Osteocyte (in vitro differentiated cells): ENCODE measurements around the gene EBF3. TPM values are rescaled to one million over a fixed set of nuclear protein-coding genes. Genes with fewer than 3 reads are reported as not detected.

Experiments used
- DNase-seq: peaks from one replicate; pipeline ENCODE4 v3.0.0; 2021; ENCODE audit warnings: mixed read lengths; ENCODE audit not compliant: unreplicated experiment; ENCODE audit errors: extremely low spot score
- H3K27ac Mint-ChIP-seq: one replicate; pipeline ENCODE4 v1.8.0; 2021; ENCODE audit warnings: mild to moderate bottlenecking, mixed read lengths; ENCODE audit not compliant: unreplicated experiment
- H3K27me3 Mint-ChIP-seq: one replicate; pipeline ENCODE4 v1.8.0; 2021; ENCODE audit warnings: mixed read lengths; ENCODE audit not compliant: unreplicated experiment
- H3K36me3 Mint-ChIP-seq: one replicate; pipeline ENCODE4 v1.8.0; 2021; ENCODE audit warnings: mixed read lengths; ENCODE audit not compliant: unreplicated experiment
- H3K4me1 Mint-ChIP-seq: one replicate; pipeline ENCODE4 v1.8.0; 2021; ENCODE audit warnings: mixed read lengths; ENCODE audit not compliant: unreplicated experiment
- H3K4me3 Mint-ChIP-seq: one replicate; pipeline ENCODE4 v1.8.0; 2021; ENCODE audit warnings: mild to moderate bottlenecking, moderate library complexity, mixed read lengths; ENCODE audit not compliant: unreplicated experiment
- H3K9me3 Mint-ChIP-seq: one replicate; pipeline ENCODE4 v1.8.0; 2021; ENCODE audit warnings: mixed read lengths; ENCODE audit not compliant: unreplicated experiment
- CTCF ChIP-seq: fragments of 200-600 bp; sonication (generic); IDR thresholded peaks from 2 replicates; pipeline ENCODE4 v1.5.0; 2021; ENCODE audit warnings: antibody characterized with exemption, mild to moderate bottlenecking, moderate library complexity
- total RNA-seq: library from RNA; stranded (reverse); gene quantifications from 2 replicates; pipeline ENCODE4 v1.2.1, GENCODE V29; 2021

The EBF3 gene
- total RNA-seq, 1 donor from 2014 or later, result 0.59 TPM

- Mint-ChIP-seq H3K4me1 (no peaks in the 10 kb centered on the region), H3K9me3 (peaks cover 4% of the 10 kb centered on the region), H3K36me3 (no peaks in the 10 kb centered on the region), H3K27me3 (no peaks in the 10 kb centered on the region), H3K27ac (no peak overlapping the region), H3K4me3 (no peak overlapping the region)
- no peak for DNase-seq
- TF ChIP-seq CTCF, result no peak
Observed at GRCh38 chr10:129854796-129855705, 109.0 kb downstream of the EBF3 start.

- H3K4me1 Mint-ChIP-seq, result no peaks in the 10 kb centered on the region
- H3K27ac Mint-ChIP-seq, result no peak overlapping the region
- no peak overlapping the region for H3K4me3 Mint-ChIP-seq
- H3K27me3 Mint-ChIP-seq, result no peaks in the 10 kb centered on the region
- H3K36me3 Mint-ChIP-seq, result no peaks in the 10 kb centered on the region
- H3K9me3 Mint-ChIP-seq, result peaks cover 4% of the 10 kb centered on the region
- TF ChIP-seq CTCF, result no peak
- DNase-seq, result no peak
Observed at GRCh38 chr10:129854158-129854557, 109.9 kb downstream of the EBF3 start.

GRCh38 chr10:129853562-129853903, 110.5 kb downstream of the EBF3 start:
- no peaks in the 10 kb centered on the region for H3K27me3 Mint-ChIP-seq
- H3K4me1 Mint-ChIP-seq, result no peaks in the 10 kb centered on the region
- no peak for DNase-seq
- peaks cover 4% of the 10 kb centered on the region for H3K9me3 Mint-ChIP-seq
- no peaks in the 10 kb centered on the region for H3K36me3 Mint-ChIP-seq
- peak; percentile 44 for TF ChIP-seq CTCF
- H3K27ac Mint-ChIP-seq, result no peak overlapping the region
- H3K4me3 Mint-ChIP-seq, result no peak overlapping the region

GRCh38 chr10:129852829-129853561, 111.1 kb downstream of the EBF3 start:
- TF ChIP-seq CTCF, result no peak
- H3K27ac Mint-ChIP-seq, result no peak overlapping the region
- H3K4me3 Mint-ChIP-seq, result no peak overlapping the region
- no peaks in the 10 kb centered on the region for H3K36me3 Mint-ChIP-seq
- DNase-seq, result no peak
- H3K27me3 Mint-ChIP-seq, result no peaks in the 10 kb centered on the region
- H3K9me3 Mint-ChIP-seq, result peaks cover 4% of the 10 kb centered on the region
- H3K4me1 Mint-ChIP-seq, result no peaks in the 10 kb centered on the region

GRCh38 chr10:129851941-129852640, 112.0 kb downstream of the EBF3 start:
- H3K4me1 Mint-ChIP-seq, result no peaks in the 10 kb centered on the region
- TF ChIP-seq CTCF, result no peak
- H3K27ac Mint-ChIP-seq, result no peak overlapping the region
- no peak overlapping the region for H3K4me3 Mint-ChIP-seq
- H3K9me3 Mint-ChIP-seq, result no peaks in the 10 kb centered on the region
- no peaks in the 10 kb centered on the region for H3K36me3 Mint-ChIP-seq
- DNase-seq, result no peak
- H3K27me3 Mint-ChIP-seq, result no peaks in the 10 kb centered on the region
